Mesendoderm (in vitro differentiated cells): Measurements from ENCODE around the gene AMN.

Experiments used
- DNase-seq: peaks from one replicate; pipeline ENCODE4 v3.0.0; 2013
- H2AK5ac ChIP-seq: 2 replicates; pipeline ENCODE4 v1.6.1; 2013; ENCODE audit warnings: low read length, inconsistent platforms
- H2BK120ac ChIP-seq: 2 replicates; pipeline ENCODE4 v1.6.1; 2013; ENCODE audit warnings: low read depth, mild to moderate bottlenecking, low read length, moderate library complexity, mixed read lengths
- H2BK15ac ChIP-seq: replicated peaks from 2 replicates; pipeline ENCODE4 v1.6.1; 2013; ENCODE audit warnings: low read depth, mild to moderate bottlenecking, moderate library complexity
- H2BK5ac ChIP-seq: 2 replicates; pipeline ENCODE4 v1.6.1; 2013; ENCODE audit warnings: low read length, inconsistent platforms
- H3K18ac ChIP-seq: 2 replicates; pipeline ENCODE4 v1.6.1; 2013; ENCODE audit warnings: mild to moderate bottlenecking, low read length, mixed read lengths
- H3K23ac ChIP-seq: one replicate; pipeline ENCODE4 v1.6.1; 2013; ENCODE audit warnings: low read length
- H3K27ac ChIP-seq: 2 replicates; pipeline ENCODE4 v1.5.1; 2013; ENCODE audit warnings: low read depth, mild to moderate bottlenecking, inconsistent platforms, low read length, moderate library complexity
- H3K27me3 ChIP-seq: 2 replicates; pipeline ENCODE4 v1.6.1; 2013; ENCODE audit warnings: low read length, control low read depth, mild to moderate bottlenecking, inconsistent platforms; ENCODE audit not compliant: insufficient read depth, poor library complexity
- H3K36me3 ChIP-seq: 2 replicates; pipeline ENCODE4 v1.6.1; 2013; ENCODE audit warnings: low read length, inconsistent platforms; ENCODE audit not compliant: control insufficient read depth, insufficient read depth
- H3K4ac ChIP-seq: one replicate; pipeline ENCODE4 v1.6.1; 2013; ENCODE audit warnings: low read depth, mild to moderate bottlenecking, low read length, moderate library complexity
- H3K4me1 ChIP-seq: 2 replicates; pipeline ENCODE4 v1.6.1; 2013; ENCODE audit warnings: low read depth, low read length, inconsistent platforms; ENCODE audit not compliant: control insufficient read depth
- H3K4me2 ChIP-seq: 2 replicates; pipeline ENCODE4 v1.6.1; 2013; ENCODE audit warnings: low read length
- H3K4me3 ChIP-seq: 2 replicates; pipeline ENCODE4 v1.5.1; 2013; ENCODE audit warnings: mild to moderate bottlenecking, low read length
- H3K56ac ChIP-seq: one replicate; pipeline ENCODE4 v1.6.1; 2013; ENCODE audit warnings: low read length
- H3K79me1 ChIP-seq: 2 replicates; pipeline ENCODE4 v1.6.1; 2013; ENCODE audit warnings: low read length, inconsistent platforms
- H3K79me2 ChIP-seq: 2 replicates; pipeline ENCODE4 v1.6.1; 2013; ENCODE audit warnings: mild to moderate bottlenecking, low read length; ENCODE audit not compliant: control insufficient read depth, insufficient read depth
- H3K9ac ChIP-seq: 2 replicates; pipeline ENCODE4 v1.6.1; 2013; ENCODE audit warnings: low read length, inconsistent platforms
- H4K5ac ChIP-seq: one replicate; pipeline ENCODE4 v1.6.1; 2013; ENCODE audit warnings: low read length
- H4K8ac ChIP-seq: one replicate; pipeline ENCODE4 v1.6.1; 2013; ENCODE audit warnings: low read depth, mild to moderate bottlenecking, control low read depth, low read length, moderate library complexity
- WGBS: extraction: QIAGEN DNeasy Blood & Tissue Kit; methylation state at CpG from one replicate; pipeline ENCODE4 v1.1.7; 2013; ENCODE audit warnings: low lambda C conversion rate, missing lambda C conversion rate; ENCODE audit not compliant: insufficient coverage; ENCODE audit errors: extremely low coverage; 5-methylcytosine and 5-hydroxymethylcytosine counted together

AMN gene

GRCh38 chr14:102964152-102964730 is 41.8 kb downstream of the AMN start:
- Histone ChIP-seq H3K9ac (no peak overlapping the region), H3K4me2 (no peak overlapping the region), H3K23ac (no peak overlapping the region), H3K27ac (no peak overlapping the region), H2BK15ac (no peak overlapping the region), H4K8ac (no peak overlapping the region), H4K5ac (no peak overlapping the region), H3K4me1 (no peaks in the 10 kb centered on the region), H3K56ac (no peak overlapping the region), H2BK5ac (no peak overlapping the region), H3K79me1 (no peaks in the 10 kb centered on the region), H3K79me2 (no peaks in the 10 kb centered on the region), H2AK5ac (no peak overlapping the region), H3K36me3 (peaks cover 24% of the 10 kb centered on the region), H3K4ac (no peak overlapping the region), H3K4me3 (no peak overlapping the region), H3K18ac (no peak overlapping the region), H2BK120ac (no peak overlapping the region), H3K27me3 (no peaks in the 10 kb centered on the region)
- no peak for DNase-seq
- WGBS: no CpG with 5 or more reads among the region's 39 CpGs

- H2BK120ac ChIP-seq: no peak overlapping the region
- no peak overlapping the region for H4K8ac ChIP-seq
- H3K4me1 ChIP-seq: no peaks in the 10 kb centered on the region
- no peak overlapping the region for H2BK5ac ChIP-seq
- no peak overlapping the region for H3K4me2 ChIP-seq
- no peak overlapping the region for H2AK5ac ChIP-seq
- H3K4me3 ChIP-seq: no peak overlapping the region
- no peak overlapping the region for H3K23ac ChIP-seq
- DNase-seq: no peak
- WGBS: no CpG with 5 or more reads among the region's 3 CpGs
- no peak overlapping the region for H3K9ac ChIP-seq
- H2BK15ac ChIP-seq: no peak overlapping the region
- H3K79me2 ChIP-seq: no peaks in the 10 kb centered on the region
- H3K56ac ChIP-seq: no peak overlapping the region
- no peak overlapping the region for H3K18ac ChIP-seq
- H4K5ac ChIP-seq: no peak overlapping the region
- H3K4ac ChIP-seq: no peak overlapping the region
- no peak overlapping the region for H3K27ac ChIP-seq
- no peaks in the 10 kb centered on the region for H3K79me1 ChIP-seq
- peaks cover 24% of the 10 kb centered on the region for H3K36me3 ChIP-seq
- no peaks in the 10 kb centered on the region for H3K27me3 ChIP-seq
Measured at GRCh38 chr14:102965282-102965681, 42.8 kb downstream of the AMN start.

- Histone ChIP-seq H3K18ac (no peak overlapping the region), H3K27ac (no peak overlapping the region), H3K4me3 (no peak overlapping the region), H3K4ac (no peak overlapping the region), H2AK5ac (no peak overlapping the region), H2BK120ac (no peak overlapping the region), H2BK5ac (no peak overlapping the region), H4K8ac (no peak overlapping the region), H3K79me1 (no peaks in the 10 kb centered on the region), H2BK15ac (no peak overlapping the region), H3K79me2 (no peaks in the 10 kb centered on the region), H3K9ac (no peak overlapping the region), H3K27me3 (no peaks in the 10 kb centered on the region), H3K56ac (no peak overlapping the region), H3K4me2 (no peak overlapping the region), H3K36me3 (peaks cover 22% of the 10 kb centered on the region), H4K5ac (no peak overlapping the region), H3K23ac (no peak overlapping the region), H3K4me1 (no peaks in the 10 kb centered on the region)
- no peak for DNase-seq
- WGBS: 100% methylated on average over 1 of the region's 20 CpGs
Measured at GRCh38 chr14:102965971-102966655, 43.6 kb downstream of the AMN start.

GRCh38 chr14:102966681-102967505 is 44.4 kb downstream of the AMN start:
- H3K4me2 ChIP-seq: no peak overlapping the region
- H3K4me3 ChIP-seq: no peak overlapping the region
- H4K8ac ChIP-seq: no peak overlapping the region
- H3K4me1 ChIP-seq: no peaks in the 10 kb centered on the region
- no peak overlapping the region for H3K18ac ChIP-seq
- no peak overlapping the region for H3K23ac ChIP-seq
- H3K4ac ChIP-seq: no peak overlapping the region
- no peak for DNase-seq
- H4K5ac ChIP-seq: no peak overlapping the region
- no peak overlapping the region for H3K27ac ChIP-seq
- H3K79me1 ChIP-seq: no peaks in the 10 kb centered on the region
- H2BK120ac ChIP-seq: no peak overlapping the region
- no peaks in the 10 kb centered on the region for H3K27me3 ChIP-seq
- WGBS: no CpG with 5 or more reads among the region's 21 CpGs
- no peak overlapping the region for H3K9ac ChIP-seq
- no peak overlapping the region for H2BK15ac ChIP-seq
- no peaks in the 10 kb centered on the region for H3K79me2 ChIP-seq
- peaks cover 22% of the 10 kb centered on the region for H3K36me3 ChIP-seq
- no peak overlapping the region for H2AK5ac ChIP-seq
- no peak overlapping the region for H3K56ac ChIP-seq
- no peak overlapping the region for H2BK5ac ChIP-seq

- Histone ChIP-seq H2BK120ac (no peak overlapping the region), H3K79me2 (no peaks in the 10 kb centered on the region), H3K9ac (no peak overlapping the region), H2BK15ac (no peak overlapping the region), H3K27ac (no peak overlapping the region), H3K4me1 (no peaks in the 10 kb centered on the region), H3K4ac (no peak overlapping the region), H3K79me1 (no peaks in the 10 kb centered on the region), H3K56ac (no peak overlapping the region), H4K5ac (no peak overlapping the region), H4K8ac (no peak overlapping the region), H2BK5ac (no peak overlapping the region), H3K23ac (no peak overlapping the region), H3K4me3 (no peak overlapping the region), H3K36me3 (peaks cover 18% of the 10 kb centered on the region), H3K27me3 (no peaks in the 10 kb centered on the region), H3K18ac (no peak overlapping the region), H2AK5ac (no peak overlapping the region), H3K4me2 (no peak overlapping the region)
- DNase-seq: no peak
- WGBS: no CpG with 5 or more reads among the region's 14 CpGs
Measured at GRCh38 chr14:102967506-102967795, 45.0 kb downstream of the AMN start.
